Tibial artery (tissue), 4 donors: ENCODE data around the gene MSH6.

ENCODE experiments used
- DNase-seq, 2 donors: peaks; one replicate each; pipeline ENCODE4 v3.0.0-alpha.2; 2019
- H3K27ac ChIP-seq, 2 donors: fragments of 200-600 bp; sonication (generic) in 1 of 2; 1 replicate in 1 of 2; 2 replicates in 1 of 2; pipeline ENCODE4 v1.5.1; 2018 to 2019; ENCODE audit warnings: mild to moderate bottlenecking in 1 of 2
- H3K27me3 ChIP-seq, 2 donors: fragments of 200-600 bp; sonication (generic) in 1 of 2; one replicate each; pipeline versions ENCODE4 v1.5.1 to v1.6.0; 2016 to 2019
- H3K36me3 ChIP-seq, 3 donors: fragments of 200-600 bp; sonication (generic) in 2 of 3; one replicate each; pipeline ENCODE4 v1.5.1; 2016 to 2019; ENCODE audit warnings: mild to moderate bottlenecking in 2 of 3
- H3K4me1 ChIP-seq, 4 donors: fragments of 200-600 bp; sonication (generic) in 2 of 4; 1 replicate in 3 of 4; 2 replicates in 1 of 4; pipeline ENCODE4 v1.5.1; 2016 to 2019
- H3K4me3 ChIP-seq, 2 donors: fragments of 200-600 bp; sonication (generic) in 1 of 2; 1 replicate in 1 of 2; 2 replicates in 1 of 2; pipeline ENCODE4 v1.5.1; 2018 to 2019; ENCODE audit warnings: mild to moderate bottlenecking in 2 of 2
- H3K9me3 ChIP-seq, 3 donors: fragments of 200-600 bp; sonication (generic) in 1 of 3; one replicate each; pipeline ENCODE4 v1.5.1; 2016 to 2019
- CTCF ChIP-seq, 2 experiments: fragments of 200-600 bp in 1 of 2; fragments of 450-650 bp in 1 of 2; IDR thresholded peaks; one replicate each; pipeline ENCODE4 v1.5.1; 2017 to 2019; ENCODE audit warnings: antibody characterized with exemption in 2 of 2, mild to moderate bottlenecking in 1 of 2, moderate library complexity in 1 of 2
- intact Hi-C: fragments of 100-400 bp; cut with DNase I; formaldehyde crosslinking; loops from one replicate; pipeline ENCODE4 v1.15.0; 2023; ENCODE audit warnings: low total_unique reads

Gene MSH6

GRCh38 chr2:47801118-47801517 is 18.2 kb downstream of the MSH6 start:
- intact Hi-C loops, result no loop called here
- no peak for TF ChIP-seq CTCF (IDR thresholded peaks at IDR 0.05)
- Histone ChIP-seq H3K4me1 (peaks cover 0 to 1% (median 0%) of the 10 kb centered on the region in 4 donors), H3K27ac (no peak overlapping the region), H3K9me3 (peaks cover 0 to 9% (median 0%) of the 10 kb centered on the region in 3 donors), H3K4me3 (no peak overlapping the region), H3K27me3 (no peaks in the 10 kb centered on the region), H3K36me3 (peaks cover 88 to 100% (median 91%) of the 10 kb centered on the region in 3 donors)
- DNase-seq, result no peak

DNA sequence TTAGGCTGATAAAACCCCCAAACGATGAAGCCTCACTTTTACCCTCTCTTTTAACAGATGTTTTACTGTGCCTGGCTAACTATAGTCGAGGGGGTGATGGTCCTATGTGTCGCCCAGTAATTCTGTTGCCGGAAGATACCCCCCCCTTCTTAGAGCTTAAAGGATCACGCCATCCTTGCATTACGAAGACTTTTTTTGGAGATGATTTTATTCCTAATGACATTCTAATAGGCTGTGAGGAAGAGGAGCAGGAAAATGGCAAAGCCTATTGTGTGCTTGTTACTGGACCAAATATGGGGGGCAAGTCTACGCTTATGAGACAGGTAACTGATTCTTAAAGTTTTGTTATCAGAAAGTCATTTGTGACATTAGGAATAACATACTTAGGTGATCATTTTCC is 20.4 kb downstream of the MSH6 start:
- peaks cover 0 to 9% (median 0%) of the 10 kb centered on the region in 3 donors for H3K9me3 ChIP-seq
- H3K4me1 ChIP-seq, result peaks cover 0 to 3% (median 1%) of the 10 kb centered on the region in 4 donors
- intact Hi-C loops, result no loop called here
- DNase-seq, result no peak
- H3K27me3 ChIP-seq, result no peaks in the 10 kb centered on the region
- TF ChIP-seq CTCF (IDR thresholded peaks at IDR 0.05), result no peak
- H3K36me3 ChIP-seq, result peaks cover 87 to 99% (median 93%) of the 10 kb centered on the region in 3 donors
- no peak overlapping the region for H3K4me3 ChIP-seq
- H3K27ac ChIP-seq, result no peak overlapping the region

GRCh38 chr2:47803770-47804169 is 20.8 kb downstream of the MSH6 start:
- DNase-seq, result no peak
- no peaks in the 10 kb centered on the region for H3K27me3 ChIP-seq
- intact Hi-C loops, result no loop called here
- H3K4me3 ChIP-seq, result no peak overlapping the region
- no peak for TF ChIP-seq CTCF (IDR thresholded peaks at IDR 0.05)
- H3K36me3 ChIP-seq, result peaks cover 87 to 99% (median 95%) of the 10 kb centered on the region in 3 donors
- H3K9me3 ChIP-seq, result peaks cover 0 to 9% (median 0%) of the 10 kb centered on the region in 3 donors
- H3K27ac ChIP-seq, result no peak overlapping the region
- peaks cover 0 to 6% (median 1%) of the 10 kb centered on the region in 4 donors for H3K4me1 ChIP-seq

GRCh38 chr2:47805850-47806249 is 22.9 kb downstream of the MSH6 start:
- TF ChIP-seq CTCF (IDR thresholded peaks at IDR 0.05), result no peak
- Histone ChIP-seq H3K4me1 (peaks cover 0 to 6% (median 1%) of the 10 kb centered on the region in 4 donors), H3K36me3 (peaks cover 87 to 96% (median 91%) of the 10 kb centered on the region in 3 donors), H3K27me3 (no peaks in the 10 kb centered on the region), H3K27ac (no peak overlapping the region), H3K9me3 (peaks cover 0 to 9% (median 0%) of the 10 kb centered on the region in 3 donors), H3K4me3 (no peak overlapping the region)
- intact Hi-C loops, result no loop called here
- DNase-seq, result no peak

DNA sequence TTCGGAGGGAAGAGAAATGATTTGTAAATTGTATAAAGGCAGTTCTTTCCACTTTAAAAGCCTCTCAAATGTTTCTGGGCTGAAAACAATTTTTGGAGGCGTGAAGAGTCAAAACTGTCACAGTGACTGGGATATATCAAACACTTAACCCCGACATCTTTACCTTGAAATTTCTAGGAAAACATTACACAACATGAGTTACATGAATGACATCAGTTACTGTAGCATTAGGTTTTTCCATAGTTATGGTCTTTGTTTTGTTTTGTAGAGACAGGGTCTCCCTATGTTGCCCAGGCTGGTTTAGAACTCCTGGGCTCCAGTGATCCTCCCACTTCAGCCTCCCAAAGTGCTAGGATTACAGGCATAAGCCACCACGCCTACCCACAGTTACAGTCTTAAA is 25.7 kb downstream of the MSH6 start:
- intact Hi-C loops, result no loop called here
- H3K27ac ChIP-seq, result no peak overlapping the region
- TF ChIP-seq CTCF (IDR thresholded peaks at IDR 0.05), result no peak
- H3K4me1 ChIP-seq, result peaks cover 0 to 6% (median 1%) of the 10 kb centered on the region in 4 donors
- no peaks in the 10 kb centered on the region for H3K27me3 ChIP-seq
- no peak for DNase-seq
- no peak overlapping the region for H3K4me3 ChIP-seq
- peaks cover 84 to 91% (median 84%) of the 10 kb centered on the region in 3 donors for H3K36me3 ChIP-seq
- peaks cover 0 to 4% (median 0%) of the 10 kb centered on the region in 3 donors for H3K9me3 ChIP-seq

- no peak overlapping the region for H3K4me3 ChIP-seq
- DNase-seq, result no peak
- intact Hi-C loops, result no loop called here
- H3K4me1 ChIP-seq, result peaks cover 0 to 6% (median 1%) of the 10 kb centered on the region in 4 donors
- TF ChIP-seq CTCF (IDR thresholded peaks at IDR 0.05), result no peak
- H3K9me3 ChIP-seq, result no peaks in the 10 kb centered on the region
- no peak overlapping the region for H3K27ac ChIP-seq
- peaks cover 73 to 87% (median 75%) of the 10 kb centered on the region in 3 donors for H3K36me3 ChIP-seq
- H3K27me3 ChIP-seq, result no peaks in the 10 kb centered on the region
Measured at GRCh38 chr2:47809903-47810302, 27.0 kb downstream of the MSH6 start.
